ENCODE data around the gene USP6NL. TPM values are rescaled to one million over a fixed set of nuclear protein-coding genes. Genes with fewer than 3 reads are reported as not detected.

The USP6NL gene
- total RNA-seq, 4 donors from 2014 or later: 13.9 to 17.1 (median 15.8) TPM

GRCh38 chr10:11581213-11581612 is 30.2 kb downstream of the USP6NL start:
- no peak for TF ChIP-seq CTCF (IDR thresholded peaks at IDR 0.05)
- no peak for DNase-seq (ENCODE audit: low spot score)
- ATAC-seq (ENCODE audit: low FRiP score): no peak

- no peak for TF ChIP-seq CTCF (IDR thresholded peaks at IDR 0.05)
- DNase-seq (ENCODE audit: low spot score) (no peak), ATAC-seq (ENCODE audit: low FRiP score) (no peak)
These were observed 31.6 kb downstream of the USP6NL start for GRCh38 chr10:11579885-11580284.

- DNase-seq (ENCODE audit: low spot score) (no peak), ATAC-seq (ENCODE audit: low FRiP score) (no peak)
- no peak for TF ChIP-seq CTCF (IDR thresholded peaks at IDR 0.05)
These were observed 32.6 kb downstream of the USP6NL start for GRCh38 chr10:11578802-11579255.

- DNase-seq (ENCODE audit: low spot score) (no peak), ATAC-seq (ENCODE audit: low FRiP score) (peak; percentile 59)
- TF ChIP-seq CTCF (IDR thresholded peaks at IDR 0.05): no peak
These were observed 35.2 kb downstream of the USP6NL start for GRCh38 chr10:11576092-11576809.

- DNase-seq (ENCODE audit: low spot score): no peak
- TF ChIP-seq CTCF (IDR thresholded peaks at IDR 0.05): no peak
- ATAC-seq (ENCODE audit: low FRiP score): no peak
These were observed 38.0 kb downstream of the USP6NL start for GRCh38 chr10:11573497-11573896.

GRCh38 chr10:11570751-11571150 is 40.7 kb downstream of the USP6NL start:
- no peak for DNase-seq (ENCODE audit: low spot score)
- no peak for ATAC-seq (ENCODE audit: low FRiP score)
- no peak for TF ChIP-seq CTCF (IDR thresholded peaks at IDR 0.05)

- TF ChIP-seq CTCF (IDR thresholded peaks at IDR 0.05): no peak
- ATAC-seq (ENCODE audit: low FRiP score): no peak
- DNase-seq (ENCODE audit: low spot score): no peak
These were observed 42.0 kb downstream of the USP6NL start for GRCh38 chr10:11569471-11569870.

All from omental fat pad (tissue), 4 donors.